ENCODE measurements around the gene ADD3.

DNA sequence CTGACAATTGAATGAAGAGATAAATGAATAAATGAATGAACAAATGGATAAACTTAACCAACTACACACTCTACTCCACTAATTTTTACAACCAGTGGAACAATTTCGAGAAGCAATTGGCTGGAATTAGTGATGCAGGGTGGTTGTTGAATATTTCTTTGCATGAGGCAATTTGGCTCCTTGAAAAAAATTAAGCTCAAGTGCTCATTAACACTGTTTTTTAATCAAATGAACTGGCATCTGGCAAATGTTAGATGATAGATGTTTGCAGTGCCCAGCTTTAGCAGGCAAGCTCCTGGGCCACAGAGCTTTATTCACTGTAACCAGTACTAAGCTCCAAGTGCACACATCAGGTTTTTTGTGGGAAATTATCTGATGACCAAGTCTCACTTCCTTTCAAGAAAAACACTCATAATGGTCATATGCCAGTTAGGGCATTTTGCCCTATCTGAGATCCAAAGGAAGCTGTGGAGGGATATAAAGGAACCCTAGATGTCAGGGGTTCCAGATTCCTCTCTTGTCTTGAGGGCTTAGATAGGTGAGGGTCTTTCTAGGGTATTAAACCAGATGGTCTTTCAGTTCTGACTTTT, 16.4 kb upstream of the ADD3 start:
- TF ChIP-seq, protein P1, sequence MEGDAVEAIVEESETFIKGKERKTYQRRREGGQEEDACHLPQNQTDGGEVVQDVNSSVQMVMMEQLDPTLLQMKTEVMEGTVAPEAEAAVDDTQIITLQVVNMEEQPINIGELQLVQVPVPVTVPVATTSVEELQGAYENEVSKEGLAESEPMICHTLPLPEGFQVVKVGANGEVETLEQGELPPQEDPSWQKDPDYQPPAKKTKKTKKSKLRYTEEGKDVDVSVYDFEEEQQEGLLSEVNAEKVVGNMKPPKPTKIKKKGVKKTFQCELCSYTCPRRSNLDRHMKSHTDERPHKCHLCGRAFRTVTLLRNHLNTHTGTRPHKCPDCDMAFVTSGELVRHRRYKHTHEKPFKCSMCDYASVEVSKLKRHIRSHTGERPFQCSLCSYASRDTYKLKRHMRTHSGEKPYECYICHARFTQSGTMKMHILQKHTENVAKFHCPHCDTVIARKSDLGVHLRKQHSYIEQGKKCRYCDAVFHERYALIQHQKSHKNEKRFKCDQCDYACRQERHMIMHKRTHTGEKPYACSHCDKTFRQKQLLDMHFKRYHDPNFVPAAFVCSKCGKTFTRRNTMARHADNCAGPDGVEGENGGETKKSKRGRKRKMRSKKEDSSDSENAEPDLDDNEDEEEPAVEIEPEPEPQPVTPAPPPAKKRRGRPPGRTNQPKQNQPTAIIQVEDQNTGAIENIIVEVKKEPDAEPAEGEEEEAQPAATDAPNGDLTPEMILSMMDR (optimal IDR thresholded peaks at IDR 0.05 in 1 of 3, IDR thresholded peaks at IDR 0.05 in 1 of 3, conservative IDR thresholded peaks at IDR 0.05 in 1 of 3; ENCODE audit: extremely low read depth in 1 of 3, insufficient read depth in 2 of 3, low read length in 3 of 3), result no peak
- TF ChIP-seq EZH2 (IDR thresholded peaks at IDR 0.05; ENCODE audit: low read length), result no peak

Measured in keratinocyte (primary cell).